Stimulated activated CD4-positive, alpha-beta T cell treated with anti-CD3 and anti-CD28 coated beads, Interleukin-4, amount 100 ng/mL, for 24 hours (primary cell): ENCODE data around the gene SGK2.
"Not testable (repeated sequence)": the region's sequence is repeated elsewhere in the genome, so short reads cannot be mapped to it uniquely, and the experiment has no call there.

Experiments
- DNase-seq: peaks from one replicate; pipeline ENCODE4 v3.0.0-alpha.2; 2020

Gene SGK2

DNA sequence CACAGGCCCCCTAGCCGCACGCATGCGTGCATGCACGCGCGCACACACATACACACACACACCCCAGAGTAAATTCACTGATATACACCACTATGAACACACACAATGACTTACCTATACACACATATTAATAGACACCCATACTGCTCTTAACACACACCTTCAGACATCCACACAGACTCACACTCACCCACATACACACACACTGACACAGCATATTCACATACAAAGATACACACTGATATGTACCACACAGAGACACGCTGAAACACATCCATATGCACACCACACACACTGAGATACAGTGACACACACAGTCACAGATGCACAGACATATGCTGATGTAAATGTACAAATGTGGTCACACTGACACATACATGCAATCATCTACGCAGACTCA is 5.6 kb downstream of the SGK2 start:
- DNase-seq, result no peak

DNA sequence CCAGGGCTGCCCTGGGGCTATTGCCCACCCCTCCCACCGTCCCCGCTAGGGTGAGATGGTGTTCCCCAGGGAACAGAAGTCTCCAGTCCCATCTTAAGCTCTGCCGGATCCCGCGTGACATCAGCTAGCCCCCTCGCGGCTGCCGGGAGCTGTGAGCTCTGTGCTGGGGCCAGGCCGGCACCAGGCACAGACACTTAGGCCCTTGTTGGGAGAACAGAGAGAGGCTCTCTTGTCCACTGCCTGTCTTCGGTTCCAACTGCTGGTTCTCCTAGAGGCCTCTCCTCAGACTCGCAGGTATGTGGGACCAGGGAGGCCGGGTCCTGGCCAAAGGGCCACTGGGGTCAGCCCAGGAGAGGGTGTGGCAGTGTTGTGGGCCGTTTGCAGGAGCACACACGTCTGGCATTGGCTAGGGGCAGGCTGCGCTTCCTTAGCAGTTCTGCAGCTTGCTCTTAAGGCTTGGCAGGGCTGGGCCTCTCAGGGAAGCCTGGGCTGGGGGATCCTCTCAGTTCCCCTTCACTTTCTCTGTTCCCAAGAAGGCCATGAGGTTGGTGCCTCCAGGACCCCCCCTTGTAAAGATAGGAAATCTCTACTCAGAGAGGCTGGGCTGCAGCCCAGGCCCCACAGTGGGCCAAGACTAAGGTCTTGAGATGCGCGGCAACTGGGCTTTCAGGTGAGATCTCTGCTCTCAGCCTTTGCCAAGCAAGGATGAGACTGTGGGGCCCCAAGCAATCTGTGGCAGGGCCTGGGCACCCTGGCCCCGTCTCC is 6.3 kb downstream of the SGK2 start:
- DNase-seq, result no peak

GRCh38 chr20:43565758-43566104 is 6.9 kb downstream of the SGK2 start:
- no peak for DNase-seq

- no peak for DNase-seq
These were observed 8.7 kb downstream of the SGK2 start for GRCh38 chr20:43567477-43567876.

GRCh38 chr20:43568706-43569105 is 9.9 kb downstream of the SGK2 start:
- DNase-seq, result no peak

DNA sequence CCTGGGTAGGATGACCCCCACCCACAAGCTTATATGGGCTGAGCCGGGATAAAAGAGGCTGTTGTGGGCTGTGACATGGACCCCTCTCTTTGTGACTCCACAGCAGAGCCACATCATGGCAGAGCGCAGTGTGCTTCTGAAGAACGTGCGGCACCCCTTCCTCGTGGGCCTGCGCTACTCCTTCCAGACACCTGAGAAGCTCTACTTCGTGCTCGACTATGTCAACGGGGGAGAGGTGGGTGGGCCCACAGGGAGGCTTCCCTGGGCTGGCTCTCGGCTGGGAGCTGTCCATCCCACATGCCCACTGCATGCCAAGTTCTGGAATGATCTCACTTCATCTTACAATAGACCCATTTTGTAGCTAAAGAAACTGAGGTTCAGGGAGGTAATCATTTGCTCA is 10.5 kb downstream of the SGK2 start:
- DNase-seq, result no peak

DNA sequence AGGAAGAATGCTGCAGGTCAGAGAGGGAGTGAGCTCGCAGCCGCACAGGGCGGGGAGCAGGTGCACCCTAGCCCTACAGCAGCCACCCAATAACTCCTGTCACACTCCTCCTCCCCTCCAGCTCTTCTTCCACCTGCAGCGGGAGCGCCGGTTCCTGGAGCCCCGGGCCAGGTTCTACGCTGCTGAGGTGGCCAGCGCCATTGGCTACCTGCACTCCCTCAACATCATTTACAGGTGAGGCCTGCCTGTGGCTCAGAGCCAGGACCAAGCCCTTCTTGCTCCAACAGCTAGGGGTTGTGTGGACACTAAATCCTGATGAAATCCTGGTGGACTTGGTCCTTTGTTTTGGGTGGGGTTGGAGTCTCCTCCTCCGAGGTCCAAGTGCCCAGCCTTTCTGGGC is 11.7 kb downstream of the SGK2 start:
- no peak for DNase-seq

DNA sequence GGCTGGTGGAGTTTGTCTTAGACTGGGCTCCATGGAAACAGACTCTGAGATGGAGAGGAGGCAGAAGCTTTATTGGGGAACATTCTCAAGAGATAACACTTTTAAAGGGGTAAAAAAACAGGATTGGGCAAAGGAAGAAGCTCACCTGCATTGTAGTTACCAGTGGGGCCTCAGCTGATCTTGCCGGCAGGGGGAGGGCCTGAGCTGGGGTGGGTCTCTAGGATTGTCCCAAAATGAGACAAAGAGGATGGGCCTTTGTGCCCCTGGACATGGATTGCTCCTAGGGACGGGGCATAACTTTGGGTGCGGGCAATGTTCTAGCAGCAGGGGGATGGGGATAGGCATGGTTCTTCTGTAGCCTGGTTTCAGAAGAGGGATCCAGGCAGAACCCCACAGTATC is 12.5 kb downstream of the SGK2 start:
- DNase-seq, result no peak

- DNase-seq, result no peak
These were observed 12.9 kb downstream of the SGK2 start for GRCh38 chr20:43571771-43572170.

DNA sequence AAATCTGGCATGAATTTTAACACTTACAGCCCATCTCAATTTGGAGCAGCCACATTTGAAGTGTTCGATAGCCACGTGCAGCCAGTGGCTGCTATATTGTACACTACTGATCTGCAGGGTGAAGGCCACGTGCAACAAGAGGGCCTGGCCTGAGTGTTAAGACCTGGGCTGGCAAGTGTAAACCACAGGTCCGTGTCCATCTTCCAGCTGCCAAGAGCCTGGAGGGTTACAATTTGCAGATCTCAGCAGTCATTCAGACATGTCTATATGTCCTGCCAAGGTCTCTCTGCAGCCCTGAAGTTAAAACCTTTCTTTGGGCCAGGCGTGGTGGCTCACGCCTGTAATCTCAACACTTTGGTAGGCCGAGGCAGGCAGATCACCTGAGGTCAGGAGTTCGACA is 14.1 kb downstream of the SGK2 start:
- no peak for DNase-seq

DNA sequence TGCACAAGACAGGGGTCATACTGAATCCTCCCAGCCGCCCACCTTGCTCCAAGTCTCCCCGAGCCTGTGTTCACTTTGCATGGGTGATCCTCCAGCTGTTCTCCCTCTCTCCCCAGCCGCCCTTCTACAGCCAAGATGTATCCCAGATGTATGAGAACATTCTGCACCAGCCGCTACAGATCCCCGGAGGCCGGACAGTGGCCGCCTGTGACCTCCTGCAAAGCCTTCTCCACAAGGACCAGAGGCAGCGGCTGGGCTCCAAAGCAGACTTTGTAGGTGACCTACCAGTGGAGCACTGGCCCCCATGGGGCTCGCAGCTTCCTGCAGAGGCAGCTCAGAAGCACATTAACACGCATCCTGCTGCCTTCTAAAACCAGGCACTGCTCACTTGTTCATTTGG is 17.3 kb downstream of the SGK2 start:
- DNase-seq, result no peak

DNA sequence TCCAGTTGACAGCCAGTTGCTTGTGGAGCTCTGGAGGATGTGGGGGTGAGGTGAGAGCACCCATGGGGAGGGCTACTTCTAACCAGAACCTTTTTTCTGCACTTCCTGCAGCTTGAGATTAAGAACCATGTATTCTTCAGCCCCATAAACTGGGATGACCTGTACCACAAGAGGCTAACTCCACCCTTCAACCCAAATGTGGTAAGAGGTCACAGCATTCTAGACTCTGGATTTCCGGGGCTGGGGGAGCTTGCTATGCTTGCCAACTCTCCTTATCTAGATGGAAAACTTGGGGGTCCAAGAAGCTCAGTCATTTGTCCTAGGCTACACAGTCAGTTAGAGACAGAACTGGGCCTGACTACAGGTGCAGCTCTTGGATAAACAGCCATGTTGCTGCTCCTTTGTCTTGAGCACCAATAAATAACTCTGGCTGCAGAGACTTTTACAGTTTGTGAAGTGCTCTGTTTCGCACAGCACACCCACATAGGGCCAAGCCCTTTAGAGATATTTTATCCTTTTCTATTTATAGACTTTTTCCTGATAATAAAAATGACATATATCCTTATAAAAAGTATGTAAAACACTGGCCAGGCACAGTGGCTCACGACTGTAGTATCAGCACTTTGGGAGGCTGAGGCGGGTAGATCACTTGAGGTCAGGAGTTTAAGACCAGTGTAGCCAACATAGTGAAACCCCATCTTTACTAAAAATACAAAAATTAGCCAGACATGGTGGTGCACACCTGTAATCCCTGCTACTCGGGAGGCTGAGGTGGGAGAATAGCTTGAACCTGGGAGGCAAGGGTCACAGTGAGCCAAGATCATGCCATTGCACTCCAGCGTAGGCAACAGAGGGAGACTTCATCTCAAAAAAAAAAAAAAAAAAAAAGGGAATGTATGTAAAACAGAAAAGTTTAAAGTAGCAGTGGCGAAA is 21.3 kb downstream of the SGK2 start:
- DNase-seq, result no peak

GRCh38 chr20:43583133-43583864 is 24.5 kb downstream of the SGK2 start:
- no peak for DNase-seq

DNA sequence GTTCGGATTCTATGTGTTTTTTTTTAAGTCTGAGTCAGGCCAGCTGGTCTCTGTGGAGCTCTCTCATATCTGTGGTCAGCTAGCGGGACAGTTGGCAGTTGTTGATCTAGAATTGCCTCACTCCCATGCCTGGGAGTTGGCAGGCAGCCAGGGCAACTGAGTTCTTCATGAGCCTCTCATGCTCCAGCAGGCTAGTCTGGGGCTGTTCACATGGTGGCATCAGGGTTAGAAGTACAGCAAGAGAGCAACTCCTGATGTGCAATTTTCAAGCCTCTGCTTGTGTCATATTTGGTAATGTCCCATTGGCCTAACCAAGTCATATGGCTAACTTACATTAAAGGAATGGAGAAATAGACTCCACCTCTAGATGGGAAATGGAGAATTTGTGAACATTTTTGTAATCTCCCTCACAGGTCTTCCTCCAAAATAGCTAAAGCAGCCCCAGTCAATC is 25.2 kb downstream of the SGK2 start:
- no peak for DNase-seq

DNA sequence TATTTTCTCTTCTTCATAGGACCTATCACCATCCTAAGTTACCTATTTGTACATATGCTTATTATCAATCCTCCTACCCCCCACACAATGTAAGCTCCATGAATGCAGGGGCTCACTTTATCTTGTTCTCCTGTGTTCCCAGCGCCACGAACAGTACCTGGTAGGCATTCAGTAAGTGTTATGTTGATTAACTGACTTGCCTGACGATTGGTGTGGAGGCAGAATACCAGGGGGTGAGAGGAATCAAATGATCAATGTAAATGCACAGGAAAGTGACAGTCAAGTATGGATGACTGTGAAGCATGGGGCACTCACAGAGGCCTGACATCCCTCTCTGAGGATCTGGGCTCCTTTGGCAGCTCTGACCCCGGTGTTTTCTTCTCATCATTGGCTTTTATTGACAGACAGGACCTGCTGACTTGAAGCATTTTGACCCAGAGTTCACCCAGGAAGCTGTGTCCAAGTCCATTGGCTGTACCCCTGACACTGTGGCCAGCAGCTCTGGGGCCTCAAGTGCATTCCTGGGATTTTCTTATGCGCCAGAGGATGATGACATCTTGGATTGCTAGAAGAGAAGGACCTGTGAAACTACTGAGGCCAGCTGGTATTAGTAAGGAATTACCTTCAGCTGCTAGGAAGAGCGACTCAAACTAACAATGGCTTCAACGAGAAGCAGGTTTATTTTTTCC is 25.8 kb downstream of the SGK2 start:
- no peak for DNase-seq

DNA sequence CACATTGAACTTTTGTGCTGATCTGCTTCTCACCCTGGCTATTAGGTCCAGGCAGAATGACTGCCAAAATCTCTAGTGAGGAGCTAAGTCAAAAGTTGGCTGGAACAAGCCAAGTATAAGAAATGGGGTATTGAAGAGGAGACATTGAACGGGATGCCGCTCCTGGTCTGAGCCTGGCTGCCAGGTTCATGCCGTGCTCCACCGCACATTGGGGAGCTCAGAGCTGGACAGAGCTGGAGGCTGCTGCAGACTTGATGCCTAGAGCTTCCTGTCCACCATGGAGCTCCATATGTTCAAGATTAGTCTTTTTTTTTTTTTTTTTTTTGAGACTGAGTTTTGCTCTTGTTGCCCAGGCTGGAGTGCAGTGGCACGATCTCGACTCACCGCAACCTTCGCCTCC is 27.8 kb downstream of the SGK2 start:
- no peak for DNase-seq

GRCh38 chr20:43588526-43588925 is 29.7 kb downstream of the SGK2 start:
- DNase-seq, result not testable (repeated sequence)

DNA sequence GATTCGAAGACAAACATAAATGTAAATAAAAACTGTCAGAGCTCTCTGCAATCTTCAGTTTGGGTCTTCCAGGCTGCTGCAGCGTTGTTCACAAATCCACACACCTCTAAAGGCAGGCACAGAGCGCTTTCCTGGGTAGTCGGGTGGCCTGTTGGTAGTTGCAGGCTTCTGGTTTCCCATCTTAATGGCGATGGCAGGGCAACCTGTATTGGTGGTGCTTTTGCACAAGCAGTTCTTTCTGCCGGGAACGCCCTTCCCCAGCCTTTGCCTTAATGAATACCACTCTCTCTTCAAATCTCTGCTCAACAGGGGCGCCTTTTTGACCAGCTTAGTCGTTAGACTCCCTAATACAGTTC is 31.2 kb downstream of the SGK2 start:
- DNase-seq, result peak; percentile 5

GRCh38 chr20:43590392-43591303 is 31.8 kb downstream of the SGK2 start, which contains the start of gene IFT52:
Gene IFT52 (plus strand): TSS chr20:43590937. CDS start chr20:43594699, 3,762 bp downstream.
- peak; percentile 90 for DNase-seq

DNA sequence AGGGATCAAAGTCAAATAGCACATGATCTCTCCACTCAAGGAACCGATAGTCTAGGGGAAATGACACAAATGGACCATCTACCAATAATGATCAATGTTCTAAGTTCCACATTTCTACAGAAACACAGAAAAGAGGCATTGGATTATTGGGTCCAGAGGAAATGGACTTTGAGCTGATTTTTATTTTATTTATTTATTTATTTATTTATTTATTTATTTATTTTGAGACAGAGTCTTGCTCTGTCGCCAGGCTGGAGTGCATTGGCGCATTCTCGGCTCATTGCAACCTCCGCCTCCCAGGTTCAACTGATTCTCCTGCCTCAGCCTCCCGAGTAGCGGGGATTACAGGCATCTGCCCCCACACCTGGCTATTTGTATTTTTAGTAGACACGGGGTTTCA is 43.1 kb downstream of the SGK2 start:
- DNase-seq, result not testable (repeated sequence)

GRCh38 chr20:43603124-43603523 is 44.3 kb downstream of the SGK2 start:
- DNase-seq, result no peak

DNA sequence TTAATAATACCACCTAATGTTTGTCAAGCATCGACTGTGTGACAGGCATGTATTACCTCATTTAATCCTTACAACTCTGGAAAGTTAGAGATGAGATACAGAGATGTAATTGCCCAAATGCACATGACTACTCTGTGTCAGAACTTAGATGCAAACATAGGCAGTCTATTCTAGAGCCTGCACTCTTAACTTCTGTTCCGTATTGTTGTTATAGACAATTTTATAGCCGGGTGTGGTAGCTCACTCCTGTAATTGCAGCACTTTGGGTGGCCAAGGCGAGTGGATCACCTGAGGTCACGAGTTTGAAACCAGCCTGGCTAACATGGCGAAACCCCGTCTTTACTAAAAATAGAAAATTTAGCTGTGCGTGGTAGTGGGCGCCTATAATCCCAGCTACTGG is 46.9 kb downstream of the SGK2 start:
- no peak for DNase-seq
